Endothelial cell of umbilical vein (primary cell): ENCODE data around the gene MINDY4. TPM values are rescaled to one million over a fixed set of nuclear protein-coding genes. Genes with fewer than 3 reads are reported as not detected.

Experiments
- BruUV-seq: library from RNA; stranded (reverse); fragments of 400-500 nt; replicated peaks from 2 replicates; lab custom pipeline; 2021; lab: Mats Ljungman, UMichigan
- CTCF ChIA-PET: fragments of 300-600, 350-600 bp; sonication (Branson Sonifier 250); formaldehyde crosslinking; loops from one replicate; lab custom pipeline; 2021; ENCODE audit warnings: antibody characterized with exemption, inconsistent platforms; lab: Charles Lee
- POLR2A ChIA-PET: fragments of 300-600, 350-600 bp; sonication (Branson Sonifier 250); formaldehyde crosslinking; loops from one replicate; lab custom pipeline; 2021; ENCODE audit warnings: antibody characterized with exemption, inconsistent platforms; lab: Charles Lee
- DNase-seq: peaks from one replicate; pipeline ENCODE4 v3.0.0-alpha.2; 2011; ENCODE audit warnings: low read depth, low spot score
- FAIRE-seq: peaks from 2 replicates; lab custom pipeline; 2011; peaks lifted over from hg19 to GRCh38; lab: Jason Lieb, UNC
- H2AFZ ChIP-seq: 2 replicates; pipeline ENCODE4 v1.6.0; 2012; ENCODE audit warnings: low read depth, low read length, control low read depth, inconsistent platforms
- H3K27ac ChIP-seq: 2 replicates; pipeline ENCODE4 v1.5.1; 2011; ENCODE audit warnings: low read depth, mild to moderate bottlenecking, control low read depth, low read length, moderate library complexity; ENCODE audit not compliant: insufficient read depth
- H3K27me3 ChIP-seq, 2 experiments: 2 replicates each; pipeline versions ENCODE4 v1.6.0 to v1.6.1; 2011; ENCODE audit warnings: low read length in 2 of 2, mixed read lengths in 1 of 2; ENCODE audit not compliant: control insufficient read depth in 2 of 2, insufficient read depth in 2 of 2
- H3K36me3 ChIP-seq, 2 experiments: 2 replicates in 1 of 2; 3 replicates in 1 of 2; pipeline ENCODE4 v1.5.1; 2011; ENCODE audit warnings: low read length in 2 of 2, mild to moderate bottlenecking in 1 of 2, moderate library complexity in 1 of 2; ENCODE audit not compliant: control insufficient read depth in 2 of 2, insufficient read depth in 2 of 2; ENCODE audit errors: extremely low read depth in 1 of 2
- H3K4me1 ChIP-seq: 3 replicates; pipeline ENCODE4 v1.5.1; 2011; ENCODE audit warnings: mild to moderate bottlenecking, low read length; ENCODE audit not compliant: control insufficient read depth, insufficient read depth; ENCODE audit errors: extremely low read depth
- H3K4me2 ChIP-seq: 2 replicates; pipeline ENCODE4 v1.6.1; 2011; ENCODE audit warnings: low read length, control low read depth, mixed read lengths; ENCODE audit not compliant: insufficient read depth
- H3K4me3 ChIP-seq, 3 experiments: fragments of 200-600 bp in 1 of 3; sonication (generic), shearing (Covaris generic) in 1 of 3; replicated peaks in 1 of 3; 2 replicates each; pipeline ENCODE4 v1.5.1; 2011 to 2016; ENCODE audit warnings: control low read depth in 3 of 3, low read length in 3 of 3, mild to moderate bottlenecking in 2 of 3, inconsistent platforms in 1 of 3, low read depth in 1 of 3, moderate library complexity in 1 of 3; ENCODE audit not compliant: insufficient read depth in 1 of 3
- H3K79me2 ChIP-seq: 2 replicates; pipeline ENCODE4 v1.6.0; 2012; ENCODE audit warnings: low read length, inconsistent platforms; ENCODE audit not compliant: control insufficient read depth, insufficient read depth
- H3K9ac ChIP-seq: replicated peaks from 2 replicates; pipeline ENCODE3; 2011; ENCODE audit warnings: low read length, control low read depth; ENCODE audit not compliant: insufficient read depth; ENCODE audit errors: extremely low read depth
- H3K9me1 ChIP-seq: replicated peaks from 3 replicates; pipeline ENCODE4 v1.6.0; 2011; ENCODE audit warnings: mild to moderate bottlenecking, low read length; ENCODE audit not compliant: control insufficient read depth, insufficient read depth; ENCODE audit errors: extremely low read depth
- H3K9me3 ChIP-seq: replicated peaks from 2 replicates; pipeline ENCODE4 v1.5.1; 2012; ENCODE audit warnings: low read length, inconsistent platforms; ENCODE audit not compliant: control insufficient read depth, insufficient read depth
- H4K20me1 ChIP-seq: replicated peaks from 2 replicates; pipeline ENCODE3; 2011; ENCODE audit warnings: mild to moderate bottlenecking, low read length; ENCODE audit not compliant: control insufficient read depth, insufficient read depth; ENCODE audit errors: extremely low read depth
- CTCF ChIP-seq, 2 donors: IDR thresholded peaks; 1 replicate in 1 of 2; 2 replicates in 1 of 2; pipeline ENCODE4 v1.5.1; 2011; ENCODE audit warnings: low read length in 2 of 2, mild to moderate bottlenecking in 2 of 2, moderate library complexity in 2 of 2, control low read depth in 1 of 2, inconsistent platforms in 1 of 2, low read depth in 1 of 2; ENCODE audit not compliant: insufficient read depth in 1 of 2; ENCODE audit errors: extremely low read depth in 1 of 2
- FOS ChIP-seq: IDR thresholded peaks from 2 replicates; pipeline ENCODE4 v1.6.1; 2011; ENCODE audit warnings: mild to moderate bottlenecking, low read length, moderate library complexity, borderline replicate concordance; ENCODE audit not compliant: insufficient read depth
- GATA2 ChIP-seq: IDR thresholded peaks from 2 replicates; pipeline ENCODE4 v1.7.0; 2011; ENCODE audit warnings: low read depth, mild to moderate bottlenecking, moderate library complexity, mixed read lengths, low read length; ENCODE audit not compliant: insufficient read length, insufficient read depth
- JUN ChIP-seq: IDR thresholded peaks from 2 replicates; pipeline ENCODE4 v1.6.1; 2011; ENCODE audit warnings: borderline replicate concordance, low read depth; ENCODE audit not compliant: insufficient read length, insufficient read depth
- MYC ChIP-seq: IDR thresholded peaks from one replicate; pipeline ENCODE4 v1.6.1; 2011; ENCODE audit warnings: mild to moderate bottlenecking, low read depth, low read length
- POLR2A ChIP-seq: IDR thresholded peaks from 2 replicates; pipeline ENCODE4 v1.6.1; 2012; ENCODE audit warnings: low read depth, mild to moderate bottlenecking, control low read depth, low read length
- POLR2AphosphoS5 ChIP-seq: IDR thresholded peaks from 2 replicates; pipeline ENCODE4 v1.6.1; 2012; ENCODE audit warnings: low read depth, mild to moderate bottlenecking, control low read depth, low read length, moderate library complexity; ENCODE audit not compliant: insufficient read depth
- dilution Hi-C: fragments of 300-500 bp; cut with MboI; formaldehyde crosslinking; loops from one replicate; pipeline ENCODE4 v1.15.0; 2019; ENCODE audit warnings: low sequenced_read_pairs; ENCODE audit not compliant: extremely low pct_ligation_motif_present
- intact Hi-C: fragments of 100-400 bp; cut with micrococcal nuclease; formaldehyde crosslinking; loops from one replicate; pipeline ENCODE4 v1.10.0; 2022
- polyA plus RNA-seq, 4 experiments: library from polyadenylated mRNA; depleted of rRNA in 3 of 4; stranded (reverse) in 3 of 4; unstranded in 1 of 4; fragments of >200 nt; gene quantifications; 2 replicates each; pipeline versions ENCODE4 v1.2.1 to v1.2.3, GENCODE V29; 2011 to 2012; ENCODE audit warnings: missing spikeins in 1 of 4
- total RNA-seq: library from RNA; stranded (reverse); gene quantifications from 2 replicates; pipeline ENCODE4 v1.2.3, GENCODE V29; 2021
- TF ChIP-seq, protein P1 (sequence below): IDR thresholded peaks from 2 replicates; pipeline ENCODE4 v1.6.1; 2011; ENCODE audit not compliant: insufficient read depth, insufficient read length

MINDY4 gene
- total and polyA plus RNA-seq, 2 donors (not counting 3 experiments of a cell fraction or from before 2014, with no cell fraction given), result 2.2 to 4.7 TPM

GRCh38 chr7:30751696-30752273 is 19.4 kb upstream of the MINDY4 start, which contains the start of gene INMT:
TSS of gene INMT (plus strand) at chr7:30752135. CDS start at chr7:30752151, 16 bp downstream.
- no peak for TF ChIP-seq MYC
- TF ChIP-seq, protein P1, sequence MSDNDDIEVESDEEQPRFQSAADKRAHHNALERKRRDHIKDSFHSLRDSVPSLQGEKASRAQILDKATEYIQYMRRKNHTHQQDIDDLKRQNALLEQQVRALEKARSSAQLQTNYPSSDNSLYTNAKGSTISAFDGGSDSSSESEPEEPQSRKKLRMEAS, result no peak
- TF ChIP-seq POLR2A, result no peak
- TF ChIP-seq CTCF (IDR thresholded peaks at IDR 0.05; ENCODE audit: extremely low read depth in 1 of 2, insufficient read depth in 1 of 2, low read depth in 1 of 2, low read length in 2 of 2), result no peak
- TF ChIP-seq GATA2, result no peak
- no peak for TF ChIP-seq POLR2AphosphoS5
- no peak for TF ChIP-seq FOS
- no peak for TF ChIP-seq JUN
- Histone ChIP-seq H3K27me3 (peaks cover 0 to 3% of the 10 kb centered on the region in 2 experiments), H3K4me2 (no peak within 1 kb of the TSS), H3K9me3 (no peaks in the 10 kb centered on the region), H3K36me3 (no peaks in the 10 kb centered on the region), H3K9me1 (no peaks in the 10 kb centered on the region), H3K4me3 (no peak within 1 kb of the TSS), H3K9ac (no peak within 1 kb of the TSS), H4K20me1 (no peaks in the 10 kb centered on the region), H2AFZ (peak within 1 kb of the TSS; percentile 7), H3K27ac (no peak within 1 kb of the TSS), H3K79me2 (no peaks in the 10 kb centered on the region), H3K4me1 (no peaks in the 10 kb centered on the region)
- FAIRE-seq (no peak), DNase-seq (no peak)
- intact Hi-C loops (no loop called here), dilution Hi-C loops (no loop called here)
- ChIA-PET POLR2A (no interaction called here), CTCF (no interaction called here)
- BruUV-seq, result no TSS peak
